B cell (primary cell): ENCODE results near the gene XCL1. TPM values are rescaled to one million over a fixed set of nuclear protein-coding genes. Genes with fewer than 3 reads are reported as not detected.

Experiments
- ATAC-seq: fragments of 200-7000 bp; cut with Tn5 transposase; one replicate; pipeline ENCODE4 v1.10.0; 2021; ENCODE audit warnings: low read depth, mild to moderate bottlenecking, moderate number of reproducible peaks, moderate library complexity
- CTCF ChIA-PET: fragments of 350-600 bp; sonication (Branson Sonifier 250); formaldehyde crosslinking; loops from one replicate; lab custom pipeline; 2021; ENCODE audit warnings: antibody characterized with exemption, inconsistent platforms; lab: Charles Lee
- POLR2A ChIA-PET: fragments of 350-600 bp; sonication (Branson Sonifier 250); formaldehyde crosslinking; loops from one replicate; lab custom pipeline; 2021; ENCODE audit warnings: antibody characterized with exemption; lab: Charles Lee
- DNase-seq: peaks from one replicate; pipeline ENCODE4 v3.0.0; 2013
- H2AFZ ChIP-seq: 2 replicates; pipeline ENCODE4 v1.6.1; 2012; ENCODE audit warnings: mild to moderate bottlenecking, low read depth, low read length; ENCODE audit not compliant: insufficient read depth, poor library complexity, severe bottlenecking
- H3K27ac ChIP-seq, 2 donors: 1 replicate in 1 of 2; 2 replicates in 1 of 2; pipeline ENCODE4 v1.5.1; 2012 to 2013; ENCODE audit warnings: low read length in 2 of 2, mild to moderate bottlenecking in 2 of 2, moderate library complexity in 1 of 2
- H3K27me3 ChIP-seq, 4 experiments: fragments of 200-600 bp in 1 of 4; sonication (generic) in 1 of 4; replicated peaks in 1 of 4; 1 replicate in 2 of 4; 2 replicates in 2 of 4; pipeline versions ENCODE4 v1.6.1 to v1.7.0; 2013 to 2016; ENCODE audit warnings: low read length in 3 of 4, mild to moderate bottlenecking in 2 of 4, mixed read lengths in 1 of 4, moderate library complexity in 1 of 4; ENCODE audit not compliant: insufficient read depth in 4 of 4, control insufficient read depth in 3 of 4; ENCODE audit errors: control extremely low read depth in 1 of 4
- H3K36me3 ChIP-seq, 2 experiments: replicated peaks in 1 of 2; 1 replicate in 1 of 2; 2 replicates in 1 of 2; pipeline versions ENCODE4 v1.6.1 to v1.7.1; 2013; ENCODE audit warnings: low read length in 1 of 2; ENCODE audit not compliant: insufficient read depth in 2 of 2, control insufficient read depth in 1 of 2; ENCODE audit errors: control extremely low read depth in 1 of 2, extremely low read depth in 1 of 2
- H3K4me1 ChIP-seq, 2 donors: fragments of 200-600 bp in 1 of 2; sonication (generic) in 1 of 2; 1 replicate in 1 of 2; 2 replicates in 1 of 2; pipeline versions ENCODE4 v1.5.1 to v1.6.1; 2013 to 2017; ENCODE audit warnings: low read length in 2 of 2; ENCODE audit not compliant: control insufficient read depth in 2 of 2, insufficient read depth in 2 of 2
- H3K4me2 ChIP-seq: replicated peaks from 2 replicates; pipeline ENCODE3; 2012; ENCODE audit warnings: mild to moderate bottlenecking, low read depth, low read length; ENCODE audit not compliant: poor library complexity, severe bottlenecking
- H3K4me3 ChIP-seq, 5 experiments: fragments of 200-600 bp in 1 of 5; sonication (generic) in 1 of 5; 1 replicate in 3 of 5; 2 replicates in 2 of 5; pipeline versions ENCODE4 v1.5.1 to v1.7.0; 2011 to 2016; ENCODE audit warnings: low read length in 4 of 5, mild to moderate bottlenecking in 4 of 5, low read depth in 2 of 5, control low read depth in 1 of 5, moderate library complexity in 1 of 5; ENCODE audit not compliant: insufficient read depth in 1 of 5; ENCODE audit errors: control extremely low read depth in 1 of 5, extremely low read depth in 1 of 5
- H3K79me2 ChIP-seq: fragments of 200-600 bp; sonication (generic); one replicate; pipeline ENCODE4 v1.6.0; 2016; ENCODE audit warnings: low read length; ENCODE audit not compliant: control insufficient read depth, insufficient read depth
- H3K9ac ChIP-seq: fragments of 200-600 bp; sonication (generic); 2 replicates; pipeline ENCODE4 v1.6.1; 2017; ENCODE audit warnings: mild to moderate bottlenecking, low read length, moderate library complexity
- H3K9me3 ChIP-seq, 3 donors: one replicate each; pipeline versions ENCODE4 v1.6.1 to v1.7.1; 2013; ENCODE audit warnings: low read length in 2 of 3; ENCODE audit not compliant: control insufficient read depth in 2 of 3, insufficient read depth in 1 of 3; ENCODE audit errors: control extremely low read depth in 1 of 3
- H4K20me1 ChIP-seq: 2 replicates; pipeline ENCODE4 v1.6.0; 2012; ENCODE audit warnings: mild to moderate bottlenecking, low read length; ENCODE audit not compliant: insufficient read depth, control insufficient read depth, poor library complexity, severe bottlenecking
- H3K27ac Mint-ChIP-seq: one replicate; pipeline ENCODE4 v1.8.0; 2021; ENCODE audit warnings: mixed read lengths
- H3K27me3 Mint-ChIP-seq: one replicate; pipeline ENCODE4 v1.8.0; 2021; ENCODE audit warnings: mixed read lengths
- H3K4me1 Mint-ChIP-seq: one replicate; pipeline ENCODE4 v1.8.0; 2021; ENCODE audit warnings: mixed read lengths
- H3K4me3 Mint-ChIP-seq: one replicate; pipeline ENCODE4 v1.8.0; 2021; ENCODE audit warnings: mixed read lengths
- H3K9me3 Mint-ChIP-seq: one replicate; pipeline ENCODE4 v1.8.0; 2022; ENCODE audit warnings: mixed read lengths; ENCODE audit not compliant: insufficient read depth
- CTCF ChIP-seq: fragments of 200-600 bp; IDR thresholded peaks from one replicate; pipeline ENCODE4 v1.8.0; 2022; ENCODE audit warnings: antibody characterized with exemption, mild to moderate bottlenecking
- EZH2 ChIP-seq: IDR thresholded peaks from 2 replicates; pipeline ENCODE4 v1.6.1; 2012; ENCODE audit warnings: borderline replicate concordance, low read depth, mild to moderate bottlenecking, moderate library complexity, low read length; ENCODE audit not compliant: insufficient read depth, poor library complexity, severe bottlenecking
- WGBS: methylation state at CpG from one replicate; pipeline ENCODE4 v1.1.5; 2013; ENCODE audit warnings: missing lambda C conversion rate; ENCODE audit not compliant: insufficient coverage; 5-methylcytosine and 5-hydroxymethylcytosine counted together
- intact Hi-C: fragments of 100-400 bp; cut with micrococcal nuclease; formaldehyde crosslinking; loops from one replicate; pipeline ENCODE4 v1.10.0; 2022
- polyA plus RNA-seq: library from polyadenylated mRNA; depleted of rRNA; stranded (reverse); fragments of >200 nt; gene quantifications from 2 replicates; pipeline ENCODE4 v1.2.3, GENCODE V29; 2012
- total RNA-seq, 2 donors: library from RNA; stranded (reverse); fragments of 120-200 nt in 1 of 2; gene quantifications; 1 replicate in 1 of 2; 2 replicates in 1 of 2; pipeline versions ENCODE4 v1.2.3 to v1.2.4, GENCODE V29; 2013 to 2022

Gene XCL1
- total and polyA plus RNA-seq, 2 donors (not counting 1 experiment from before 2014, with no cell fraction given) = 0.12 TPM; not detected in 1

GRCh38 chr1:168585937-168586336 lies 9.5 kb downstream of the XCL1 start:
- Mint-ChIP-seq H3K27me3 (peaks cover 4% of the 10 kb centered on the region), H3K4me1 (no peaks in the 10 kb centered on the region), H3K4me3 (no peak overlapping the region), H3K27ac (no peak overlapping the region), H3K9me3 (no peaks in the 10 kb centered on the region)
- Histone ChIP-seq H4K20me1 (no peaks in the 10 kb centered on the region), H3K4me1 (no peaks in the 10 kb centered on the region), H2AFZ (no peak overlapping the region), H3K36me3 (no peaks in the 10 kb centered on the region), H3K9me3 (peaks cover 0 to 2% (median 0%) of the 10 kb centered on the region in 3 donors), H3K4me3 (no peak overlapping the region), H3K27me3 (no peaks in the 10 kb centered on the region), H3K27ac (no peak overlapping the region), H3K79me2 (no peaks in the 10 kb centered on the region), H3K4me2 (no peak overlapping the region), H3K9ac (no peak overlapping the region)
- no peak for DNase-seq
- TF ChIP-seq CTCF (no peak), EZH2 (no peak)
- no CpG with 5 or more reads among the region's 1 CpG for WGBS
- ChIA-PET POLR2A (no interaction called here), CTCF (no interaction called here)
- no peak for ATAC-seq
- intact Hi-C loops = no loop called here

- POLR2A ChIA-PET = no interaction called here
- Histone ChIP-seq H4K20me1 (no peaks in the 10 kb centered on the region), H2AFZ (no peak overlapping the region), H3K4me2 (no peak overlapping the region), H3K9me3 (peaks cover 0 to 2% (median 0%) of the 10 kb centered on the region in 3 donors), H3K4me3 (no peak overlapping the region), H3K9ac (no peak overlapping the region), H3K27ac (no peak overlapping the region), H3K4me1 (no peaks in the 10 kb centered on the region), H3K79me2 (no peaks in the 10 kb centered on the region), H3K36me3 (no peaks in the 10 kb centered on the region), H3K27me3 (no peaks in the 10 kb centered on the region)
- Mint-ChIP-seq H3K9me3 (no peaks in the 10 kb centered on the region), H3K27me3 (no peaks in the 10 kb centered on the region), H3K27ac (no peak overlapping the region), H3K4me1 (no peaks in the 10 kb centered on the region), H3K4me3 (no peak overlapping the region)
- TF ChIP-seq CTCF (no peak), EZH2 (no peak)
- no CpG with 5 or more reads among the region's 2 CpGs for WGBS
- intact Hi-C loops = no loop called here
- CTCF ChIA-PET = no interaction called here
- ATAC-seq = no peak
- no peak for DNase-seq
Observed at GRCh38 chr1:168589167-168589566, 12.8 kb downstream of the XCL1 start.
